ENCODE results near the gene HES1.
"Not testable (repeated sequence)": the region's sequence is repeated elsewhere in the genome, so short reads cannot be mapped to it uniquely, and the experiment has no call there.

HES1 gene

DNA sequence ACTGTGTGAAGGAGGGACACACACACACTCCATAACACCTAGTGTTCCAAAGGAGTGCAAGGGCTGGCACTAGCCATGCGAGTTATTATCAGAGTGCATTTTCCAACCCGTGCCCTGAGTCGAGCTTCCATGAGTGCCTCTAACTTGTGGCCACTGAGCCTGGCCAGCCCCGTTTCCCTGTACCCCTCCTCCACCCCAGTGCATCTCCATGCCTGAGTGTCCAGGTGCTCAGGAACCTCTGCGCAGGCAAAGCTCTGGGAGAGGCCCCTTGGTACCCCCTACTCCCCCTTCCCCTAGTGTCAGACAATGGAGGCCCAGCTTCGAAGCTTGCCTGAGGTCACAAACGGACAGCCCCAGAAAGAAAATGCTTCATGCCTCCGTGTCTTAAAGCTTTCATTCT, 45.2 kb upstream of the HES1 start:
- no peak overlapping the region for H3K4me3 ChIP-seq (replicated peaks; ENCODE audit: low read depth, low read length)
- DNase-seq (ENCODE audit: extremely low read depth, low read depth), result no peak
- no peak for TF ChIP-seq CTCF (IDR thresholded peaks at IDR 0.05; ENCODE audit: low read depth, low read length, missing control alignments)

DNA sequence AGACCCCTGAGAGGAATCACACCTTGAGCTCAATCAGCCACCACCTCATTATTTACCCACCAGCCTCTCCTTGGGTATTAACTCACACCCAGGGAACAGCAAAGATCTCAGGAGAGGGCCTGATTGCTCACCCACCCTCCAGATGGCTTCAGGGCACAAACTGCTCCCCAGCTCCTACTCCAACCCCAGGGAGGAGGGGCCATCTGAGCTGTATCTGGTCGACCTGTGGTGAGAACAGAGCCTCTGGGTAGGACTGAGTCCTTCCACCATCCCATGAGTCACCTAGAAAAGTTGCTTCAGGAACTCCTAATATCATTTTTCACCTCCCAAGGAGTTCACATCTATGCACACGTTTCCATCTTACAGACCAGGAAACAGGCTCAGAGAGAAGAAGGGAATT, 44.8 kb upstream of the HES1 start:
- peak; percentile 47 for DNase-seq (ENCODE audit: extremely low read depth, low read depth)
- H3K4me3 ChIP-seq (replicated peaks; ENCODE audit: low read depth, low read length), result no peak overlapping the region
- TF ChIP-seq CTCF (IDR thresholded peaks at IDR 0.05; ENCODE audit: low read depth, low read length, missing control alignments), result no peak

DNA sequence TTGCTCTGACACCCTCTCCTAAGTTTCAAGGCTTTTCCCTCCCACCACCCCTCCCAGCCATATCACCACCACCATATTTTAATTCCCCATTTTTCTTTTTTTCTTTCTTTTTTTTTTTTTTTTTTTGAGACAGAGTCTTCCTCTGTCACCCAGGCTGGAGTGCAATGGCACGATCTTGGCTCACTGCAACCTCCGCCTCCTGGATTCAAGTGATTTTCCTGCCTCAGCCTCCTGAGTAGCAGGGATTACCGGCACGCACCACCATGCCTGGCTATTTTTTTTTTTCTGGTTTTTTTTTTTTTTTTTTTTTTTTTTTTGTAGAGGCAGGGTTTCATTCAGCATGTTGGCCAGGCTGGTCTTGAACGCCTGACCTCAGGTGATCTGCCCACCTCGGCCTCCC, 44.1 kb upstream of the HES1 start:
- H3K4me3 ChIP-seq (replicated peaks; ENCODE audit: low read depth, low read length); DNase-seq (ENCODE audit: extremely low read depth, low read depth): not testable (repeated sequence)

DNA sequence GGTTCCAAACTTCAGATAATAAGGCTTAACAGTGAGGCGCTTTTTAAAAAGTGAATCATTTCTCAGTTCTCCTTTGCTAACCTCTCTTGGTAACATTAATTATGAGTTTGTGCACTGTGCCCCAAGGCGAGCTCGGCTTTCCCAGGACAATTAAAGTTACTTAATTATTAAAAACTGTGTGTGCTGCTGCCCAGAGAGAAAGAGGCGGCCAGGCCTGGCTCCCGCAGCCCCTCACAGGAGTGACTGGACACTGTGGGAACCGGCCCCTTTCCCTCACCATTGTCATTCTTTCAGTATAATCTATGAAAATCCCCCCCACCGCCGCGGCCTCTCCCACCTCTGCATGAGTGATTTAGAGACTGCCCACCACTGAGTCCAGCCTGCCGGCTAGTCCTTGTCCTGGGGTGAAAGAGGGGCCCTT, 43.1 kb upstream of the HES1 start:
- no peak for DNase-seq (ENCODE audit: extremely low read depth, low read depth)

DNA sequence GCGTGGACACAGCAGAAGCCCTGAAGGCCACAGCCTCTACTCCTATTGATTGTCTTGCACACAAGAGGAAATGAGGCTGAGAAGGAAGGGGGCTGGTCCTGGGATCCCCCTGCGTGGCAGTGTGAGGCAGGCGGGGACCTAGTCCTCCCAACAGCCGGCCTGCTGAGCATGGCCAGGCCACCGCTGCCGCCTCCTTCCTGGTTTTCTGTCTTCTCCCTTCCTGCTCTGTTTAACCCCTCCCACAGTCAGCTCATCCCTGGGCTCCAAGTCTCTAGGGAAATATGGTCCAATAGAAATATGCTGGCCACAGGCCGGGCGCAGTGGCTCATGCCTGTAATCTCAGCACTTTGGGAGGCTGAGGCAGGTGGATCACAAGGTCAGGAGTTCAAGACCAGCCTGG, 42.1 kb upstream of the HES1 start:
- H3K4me3 ChIP-seq (replicated peaks; ENCODE audit: low read depth, low read length), result no peak overlapping the region
- DNase-seq (ENCODE audit: extremely low read depth, low read depth), result no peak
- no peak for TF ChIP-seq CTCF (IDR thresholded peaks at IDR 0.05; ENCODE audit: low read depth, low read length, missing control alignments)

More for the DNA sequence above, 43.1 kb upstream of the HES1 start:
- TF ChIP-seq CTCF (IDR thresholded peaks at IDR 0.05; ENCODE audit: low read depth, low read length, missing control alignments), result no peak
- no peak overlapping the region for H3K4me3 ChIP-seq (replicated peaks; ENCODE audit: low read depth, low read length)

- H3K4me3 ChIP-seq (replicated peaks; ENCODE audit: low read depth, low read length), result no peak overlapping the region
- TF ChIP-seq CTCF (IDR thresholded peaks at IDR 0.05; ENCODE audit: low read depth, low read length, missing control alignments), result no peak
- no peak for DNase-seq (ENCODE audit: extremely low read depth, low read depth)
These were observed 40.5 kb upstream of the HES1 start for GRCh38 chr3:194095464-194095863.

GRCh38 chr3:194095902-194096301, 40.0 kb upstream of the HES1 start:
- H3K4me3 ChIP-seq (replicated peaks; ENCODE audit: low read depth, low read length), result no peak overlapping the region
- no peak for DNase-seq (ENCODE audit: extremely low read depth, low read depth)
- TF ChIP-seq CTCF (IDR thresholded peaks at IDR 0.05; ENCODE audit: low read depth, low read length, missing control alignments), result no peak

Measured in HFF-Myc (cell line).